ENCODE results near the gene LRRTM1.

LRRTM1 gene

DNA sequence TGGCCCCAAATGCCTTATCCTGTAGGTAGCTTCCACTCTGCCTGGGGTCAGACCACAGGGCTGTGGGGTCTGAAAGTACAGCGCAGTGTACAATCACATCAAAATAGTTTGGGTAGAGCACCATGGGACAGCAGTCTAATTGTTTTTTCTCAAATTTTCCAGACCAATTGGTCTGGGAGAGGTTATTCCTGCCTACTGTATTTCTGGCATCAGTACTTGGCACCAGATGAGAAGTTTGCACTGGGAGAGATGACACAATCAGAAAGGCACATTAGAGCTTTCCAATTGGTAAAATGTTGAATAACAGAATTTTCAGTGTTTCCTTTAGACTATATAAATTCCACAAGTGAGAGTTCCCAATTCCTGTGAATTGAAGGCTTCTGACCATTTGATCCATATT lies 30.9 kb upstream of the LRRTM1 start:
- H3K4me3 ChIP-seq (ENCODE audit: low read depth, low read length), result no peak overlapping the region
- no peaks in the 10 kb centered on the region for H3K4me1 ChIP-seq (ENCODE audit: control insufficient read depth, insufficient read depth, low read length)
- POLR2A ChIA-PET, result no interaction called here
- H3K9me3 ChIP-seq (ENCODE audit: control insufficient read depth, insufficient read depth, low read depth, low read length), result no peaks in the 10 kb centered on the region
- H3K27ac ChIP-seq (ENCODE audit: extremely low read depth, low read depth, low read length), result no peak overlapping the region
- no peaks in the 10 kb centered on the region for H3K36me3 ChIP-seq (ENCODE audit: control insufficient read depth in 2 of 2, insufficient read depth in 1 of 2, low read length in 2 of 2)
- CTCF ChIA-PET, result no interaction called here
- TF ChIP-seq KLF1 (tag by site-specific recombination; IDR thresholded peaks at IDR 0.05) (no peak), SP2 (tag by site-specific recombination; IDR thresholded peaks at IDR 0.05) (no peak), OSR2 (tag by site-specific recombination; IDR thresholded peaks at IDR 0.05) (no peak), ZXDB (tag by site-specific recombination; IDR thresholded peaks at IDR 0.05) (no peak), TCF7L2 (IDR thresholded peaks at IDR 0.05; ENCODE audit: borderline replicate concordance, low read depth, low read length) (no peak), MYNN (tag by site-specific recombination; IDR thresholded peaks at IDR 0.05; ENCODE audit: borderline replicate concordance) (no peak), ZNF707 (tag by site-specific recombination; IDR thresholded peaks at IDR 0.05) (no peak), REPIN1 (tag by site-specific recombination; IDR thresholded peaks at IDR 0.05; ENCODE audit: low read depth) (no peak), ZNF341 (tag by site-specific recombination; IDR thresholded peaks at IDR 0.05; ENCODE audit: low read depth) (no peak), ZNF561 (tag by site-specific recombination; IDR thresholded peaks at IDR 0.05; ENCODE audit: borderline replicate concordance) (no peak)
- TF ChIP-seq, protein P1, sequence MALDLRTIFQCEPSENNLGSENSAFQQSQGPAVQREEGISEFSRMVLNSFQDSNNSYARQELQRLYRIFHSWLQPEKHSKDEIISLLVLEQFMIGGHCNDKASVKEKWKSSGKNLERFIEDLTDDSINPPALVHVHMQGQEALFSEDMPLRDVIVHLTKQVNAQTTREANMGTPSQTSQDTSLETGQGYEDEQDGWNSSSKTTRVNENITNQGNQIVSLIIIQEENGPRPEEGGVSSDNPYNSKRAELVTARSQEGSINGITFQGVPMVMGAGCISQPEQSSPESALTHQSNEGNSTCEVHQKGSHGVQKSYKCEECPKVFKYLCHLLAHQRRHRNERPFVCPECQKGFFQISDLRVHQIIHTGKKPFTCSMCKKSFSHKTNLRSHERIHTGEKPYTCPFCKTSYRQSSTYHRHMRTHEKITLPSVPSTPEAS (tag by site-specific recombination; IDR thresholded peaks at IDR 0.05), result no peak
- TF ChIP-seq, protein P2, sequence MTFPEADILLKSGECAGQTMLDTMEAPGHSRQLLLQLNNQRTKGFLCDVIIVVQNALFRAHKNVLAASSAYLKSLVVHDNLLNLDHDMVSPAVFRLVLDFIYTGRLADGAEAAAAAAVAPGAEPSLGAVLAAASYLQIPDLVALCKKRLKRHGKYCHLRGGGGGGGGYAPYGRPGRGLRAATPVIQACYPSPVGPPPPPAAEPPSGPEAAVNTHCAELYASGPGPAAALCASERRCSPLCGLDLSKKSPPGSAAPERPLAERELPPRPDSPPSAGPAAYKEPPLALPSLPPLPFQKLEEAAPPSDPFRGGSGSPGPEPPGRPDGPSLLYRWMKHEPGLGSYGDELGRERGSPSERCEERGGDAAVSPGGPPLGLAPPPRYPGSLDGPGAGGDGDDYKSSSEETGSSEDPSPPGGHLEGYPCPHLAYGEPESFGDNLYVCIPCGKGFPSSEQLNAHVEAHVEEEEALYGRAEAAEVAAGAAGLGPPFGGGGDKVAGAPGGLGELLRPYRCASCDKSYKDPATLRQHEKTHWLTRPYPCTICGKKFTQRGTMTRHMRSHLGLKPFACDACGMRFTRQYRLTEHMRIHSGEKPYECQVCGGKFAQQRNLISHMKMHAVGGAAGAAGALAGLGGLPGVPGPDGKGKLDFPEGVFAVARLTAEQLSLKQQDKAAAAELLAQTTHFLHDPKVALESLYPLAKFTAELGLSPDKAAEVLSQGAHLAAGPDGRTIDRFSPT (tag by site-specific recombination; IDR thresholded peaks at IDR 0.05), result no peak
- TF ChIP-seq, protein P3, sequence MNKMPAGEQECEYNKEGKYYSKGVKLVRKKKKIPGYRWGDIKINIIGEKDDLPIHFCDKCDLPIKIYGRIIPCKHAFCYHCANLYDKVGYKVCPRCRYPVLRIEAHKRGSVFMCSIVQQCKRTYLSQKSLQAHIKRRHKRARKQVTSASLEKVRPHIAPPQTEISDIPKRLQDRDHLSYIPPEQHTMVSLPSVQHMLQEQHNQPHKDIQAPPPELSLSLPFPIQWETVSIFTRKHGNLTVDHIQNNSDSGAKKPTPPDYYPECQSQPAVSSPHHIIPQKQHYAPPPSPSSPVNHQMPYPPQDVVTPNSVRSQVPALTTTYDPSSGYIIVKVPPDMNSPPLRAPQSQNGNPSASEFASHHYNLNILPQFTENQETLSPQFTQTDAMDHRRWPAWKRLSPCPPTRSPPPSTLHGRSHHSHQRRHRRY (tag by site-specific recombination; IDR thresholded peaks at IDR 0.05), result no peak
- TF ChIP-seq, protein P4, sequence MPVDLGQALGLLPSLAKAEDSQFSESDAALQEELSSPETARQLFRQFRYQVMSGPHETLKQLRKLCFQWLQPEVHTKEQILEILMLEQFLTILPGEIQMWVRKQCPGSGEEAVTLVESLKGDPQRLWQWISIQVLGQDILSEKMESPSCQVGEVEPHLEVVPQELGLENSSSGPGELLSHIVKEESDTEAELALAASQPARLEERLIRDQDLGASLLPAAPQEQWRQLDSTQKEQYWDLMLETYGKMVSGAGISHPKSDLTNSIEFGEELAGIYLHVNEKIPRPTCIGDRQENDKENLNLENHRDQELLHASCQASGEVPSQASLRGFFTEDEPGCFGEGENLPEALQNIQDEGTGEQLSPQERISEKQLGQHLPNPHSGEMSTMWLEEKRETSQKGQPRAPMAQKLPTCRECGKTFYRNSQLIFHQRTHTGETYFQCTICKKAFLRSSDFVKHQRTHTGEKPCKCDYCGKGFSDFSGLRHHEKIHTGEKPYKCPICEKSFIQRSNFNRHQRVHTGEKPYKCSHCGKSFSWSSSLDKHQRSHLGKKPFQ (tag by site-specific recombination; IDR thresholded peaks at IDR 0.05), result no peak
- TF ChIP-seq, protein P5, sequence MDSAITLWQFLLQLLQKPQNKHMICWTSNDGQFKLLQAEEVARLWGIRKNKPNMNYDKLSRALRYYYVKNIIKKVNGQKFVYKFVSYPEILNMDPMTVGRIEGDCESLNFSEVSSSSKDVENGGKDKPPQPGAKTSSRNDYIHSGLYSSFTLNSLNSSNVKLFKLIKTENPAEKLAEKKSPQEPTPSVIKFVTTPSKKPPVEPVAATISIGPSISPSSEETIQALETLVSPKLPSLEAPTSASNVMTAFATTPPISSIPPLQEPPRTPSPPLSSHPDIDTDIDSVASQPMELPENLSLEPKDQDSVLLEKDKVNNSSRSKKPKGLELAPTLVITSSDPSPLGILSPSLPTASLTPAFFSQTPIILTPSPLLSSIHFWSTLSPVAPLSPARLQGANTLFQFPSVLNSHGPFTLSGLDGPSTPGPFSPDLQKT (IDR thresholded peaks at IDR 0.05; ENCODE audit: borderline replicate concordance, low read depth, low read length), result no peak

DNA sequence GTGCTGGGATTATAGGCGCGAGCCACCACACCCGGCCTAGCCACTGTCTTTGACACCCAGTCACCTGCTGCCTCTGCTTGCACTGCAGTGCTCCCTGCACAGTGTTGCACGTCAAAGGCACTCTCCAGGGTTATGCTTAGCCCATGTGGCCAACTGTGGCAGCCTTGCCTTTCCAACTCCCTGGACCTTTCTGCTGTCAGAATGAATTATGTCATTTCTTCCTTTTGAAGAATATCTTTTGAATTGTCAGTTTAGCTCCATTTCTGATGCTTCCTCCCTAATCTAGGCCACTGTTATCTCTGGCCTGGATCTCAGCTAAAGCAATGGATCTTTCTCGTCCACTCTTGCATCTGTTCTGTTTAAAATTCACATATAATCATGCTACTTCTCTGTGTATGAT lies 29.3 kb upstream of the LRRTM1 start:
- no peak overlapping the region for H3K27ac ChIP-seq (ENCODE audit: extremely low read depth, low read depth, low read length)
- no peaks in the 10 kb centered on the region for H3K9me3 ChIP-seq (ENCODE audit: control insufficient read depth, insufficient read depth, low read depth, low read length)
- POLR2A ChIA-PET, result no interaction called here
- no peaks in the 10 kb centered on the region for H3K4me1 ChIP-seq (ENCODE audit: control insufficient read depth, insufficient read depth, low read length)
- CTCF ChIA-PET, result no interaction called here
- H3K4me3 ChIP-seq (ENCODE audit: low read depth, low read length), result no peak overlapping the region
- no peaks in the 10 kb centered on the region for H3K36me3 ChIP-seq (ENCODE audit: control insufficient read depth in 2 of 2, insufficient read depth in 1 of 2, low read length in 2 of 2)
- TF ChIP-seq ZNF266 (tag by site-specific recombination; IDR thresholded peaks at IDR 0.05; ENCODE audit: low read depth) (no peak), ZNF555 (tag by site-specific recombination; conservative IDR thresholded peaks at IDR 0.05) (no peak), ZNF629 (tag by site-specific recombination; IDR thresholded peaks at IDR 0.05) (no peak), RBAK (tag by site-specific recombination; IDR thresholded peaks at IDR 0.05) (no peak), ZNF544 (tag by site-specific recombination; IDR thresholded peaks at IDR 0.05) (no peak), ZNF514 (tag by site-specific recombination; IDR thresholded peaks at IDR 0.05) (no peak), ZNF114 (tag by site-specific recombination; IDR thresholded peaks at IDR 0.05) (no peak), ZBTB1 (tag by site-specific recombination; IDR thresholded peaks at IDR 0.05) (no peak), ZNF10 (tag by site-specific recombination; IDR thresholded peaks at IDR 0.05) (no peak), ZSCAN23 (tag by site-specific recombination; IDR thresholded peaks at IDR 0.05) (no peak), ZEB2 (tag by site-specific recombination; IDR thresholded peaks at IDR 0.05) (no peak), SP2 (tag by site-specific recombination; IDR thresholded peaks at IDR 0.05) (no peak), ZNF660 (tag by site-specific recombination; IDR thresholded peaks at IDR 0.05) (no peak), KLF9 (tag by site-specific recombination; IDR thresholded peaks at IDR 0.05; ENCODE audit: low read depth) (no peak)
- TF ChIP-seq, protein P6, sequence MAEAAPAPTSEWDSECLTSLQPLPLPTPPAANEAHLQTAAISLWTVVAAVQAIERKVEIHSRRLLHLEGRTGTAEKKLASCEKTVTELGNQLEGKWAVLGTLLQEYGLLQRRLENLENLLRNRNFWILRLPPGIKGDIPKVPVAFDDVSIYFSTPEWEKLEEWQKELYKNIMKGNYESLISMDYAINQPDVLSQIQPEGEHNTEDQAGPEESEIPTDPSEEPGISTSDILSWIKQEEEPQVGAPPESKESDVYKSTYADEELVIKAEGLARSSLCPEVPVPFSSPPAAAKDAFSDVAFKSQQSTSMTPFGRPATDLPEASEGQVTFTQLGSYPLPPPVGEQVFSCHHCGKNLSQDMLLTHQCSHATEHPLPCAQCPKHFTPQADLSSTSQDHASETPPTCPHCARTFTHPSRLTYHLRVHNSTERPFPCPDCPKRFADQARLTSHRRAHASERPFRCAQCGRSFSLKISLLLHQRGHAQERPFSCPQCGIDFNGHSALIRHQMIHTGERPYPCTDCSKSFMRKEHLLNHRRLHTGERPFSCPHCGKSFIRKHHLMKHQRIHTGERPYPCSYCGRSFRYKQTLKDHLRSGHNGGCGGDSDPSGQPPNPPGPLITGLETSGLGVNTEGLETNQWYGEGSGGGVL (tag by site-specific recombination; IDR thresholded peaks at IDR 0.05), result no peak
